Measurements from ENCODE around the gene CMTM8. TPM values are rescaled to one million over a fixed set of nuclear protein-coding genes. Genes with fewer than 3 reads are reported as not detected.

The CMTM8 gene
- total and polyA plus RNA-seq, 2 experiments from 2014 or later = 19.9 to 24.5 TPM

- no peaks in the 10 kb centered on the region for H3K79me2 ChIP-seq (replicated peaks; ENCODE audit: insufficient read depth)
- no peaks in the 10 kb centered on the region for H3K27me3 Mint-ChIP-seq (ENCODE audit: insufficient read depth, low read depth, poor library complexity)
- no peaks in the 10 kb centered on the region for H3K9me3 Mint-ChIP-seq
- no peaks in the 10 kb centered on the region for H3K27me3 ChIP-seq (ENCODE audit: insufficient read depth)
- H3K4me1 Mint-ChIP-seq = 0 out of 3 replicates have a peak, but pooled peaks cover 3% of the 10 kb centered on the region
- H3K4me1 ChIP-seq (ENCODE audit: insufficient read depth) = no peaks in the 10 kb centered on the region
- H3K4me3 ChIP-seq = no peak overlapping the region
- no peaks in the 10 kb centered on the region for H3F3A ChIP-seq (replicated peaks; ENCODE audit: low read depth)
- no peaks in the 10 kb centered on the region for H4K20me1 ChIP-seq (replicated peaks; ENCODE audit: insufficient read depth)
- no peaks in the 10 kb centered on the region for H3K36me3 ChIP-seq (ENCODE audit: insufficient read depth)
- no peak overlapping the region for H3K4me2 ChIP-seq
- DNase-seq (ENCODE audit: low spot score) (no peak), ATAC-seq (no peak)
- H3K9me2 ChIP-seq (ENCODE audit: insufficient read depth) = no peaks in the 10 kb centered on the region
- H3K27ac Mint-ChIP-seq = no peak overlapping the region
- no peak overlapping the region for H3K4me3 Mint-ChIP-seq
- H2AFZ ChIP-seq = no peak overlapping the region
- H3K36me3 Mint-ChIP-seq (ENCODE audit: low read depth) = no peaks in the 10 kb centered on the region
- TF ChIP-seq JUNB (IDR thresholded peaks at IDR 0.05; ENCODE audit: unreplicated experiment) (no peak), EZH2 (IDR thresholded peaks at IDR 0.05; ENCODE audit: low read depth, unreplicated experiment) (no peak), REST (IDR thresholded peaks at IDR 0.05; ENCODE audit: unreplicated experiment) (no peak), STAT1 (IDR thresholded peaks at IDR 0.05; ENCODE audit: unreplicated experiment) (no peak), ZNF331 (CRISPR knock-in tag; IDR thresholded peaks at IDR 0.05; ENCODE audit: low read depth) (no peak), NANOG (IDR thresholded peaks at IDR 0.05; ENCODE audit: borderline replicate concordance) (no peak), ETS1 (IDR thresholded peaks at IDR 0.05) (no peak), EZH2phosphoT487 (IDR thresholded peaks at IDR 0.05; ENCODE audit: unreplicated experiment) (no peak), ZNF114 (CRISPR knock-in tag; IDR thresholded peaks at IDR 0.05) (no peak), CREB1 (CRISPR knock-in tag; IDR thresholded peaks at IDR 0.05; ENCODE audit: low read depth) (no peak)
- H3K27ac ChIP-seq (ENCODE audit: low read depth) = no peak overlapping the region
Observed at GRCh38 chr3:32379831-32380500, 141.5 kb downstream of the CMTM8 start.

GRCh38 chr3:32381922-32382321 is 143.4 kb downstream of the CMTM8 start:
- ATAC-seq (no peak), DNase-seq (ENCODE audit: low spot score) (no peak)
- Histone ChIP-seq H3K36me3 (ENCODE audit: insufficient read depth) (no peaks in the 10 kb centered on the region), H3K9me2 (ENCODE audit: insufficient read depth) (no peaks in the 10 kb centered on the region), H3K4me2 (no peak overlapping the region), H4K20me1 (replicated peaks; ENCODE audit: insufficient read depth) (no peaks in the 10 kb centered on the region), H2AFZ (no peak overlapping the region), H3F3A (replicated peaks; ENCODE audit: low read depth) (no peaks in the 10 kb centered on the region; the same call in 1 of the 2 replicates), H3K79me2 (replicated peaks; ENCODE audit: insufficient read depth) (no peaks in the 10 kb centered on the region), H3K4me1 (ENCODE audit: insufficient read depth) (no peaks in the 10 kb centered on the region), H3K27ac (ENCODE audit: low read depth) (no peak overlapping the region), H3K27me3 (ENCODE audit: insufficient read depth) (no peaks in the 10 kb centered on the region), H3K4me3 (no peak overlapping the region)
- Mint-ChIP-seq H3K27ac (no peak overlapping the region), H3K4me1 (peaks cover 6% of the 10 kb centered on the region; the same call in 1 of the 3 replicates), H3K36me3 (ENCODE audit: low read depth) (no peaks in the 10 kb centered on the region), H3K9me3 (no peaks in the 10 kb centered on the region), H3K27me3 (ENCODE audit: insufficient read depth, low read depth, poor library complexity) (no peaks in the 10 kb centered on the region), H3K4me3 (no peak overlapping the region)
- no peak for TF ChIP-seq ETS1 (IDR thresholded peaks at IDR 0.05)
- no peak for TF ChIP-seq JUNB (IDR thresholded peaks at IDR 0.05; ENCODE audit: unreplicated experiment)
- TF ChIP-seq ZNF331 (CRISPR knock-in tag; IDR thresholded peaks at IDR 0.05; ENCODE audit: low read depth) = no peak
- no peak for TF ChIP-seq STAT1 (IDR thresholded peaks at IDR 0.05; ENCODE audit: unreplicated experiment)
